A549 treated with CORT108297 at 1 μM for 4 hours (cell line): ENCODE results near the gene TMEM178B. TPM values are rescaled to one million over a fixed set of nuclear protein-coding genes. Genes with fewer than 3 reads are reported as not detected.

Experiments
- total RNA-seq: library from RNA; stranded (reverse); fragments of 200-300 nt; extraction: Qiagen RNA extraction; gene quantifications from 5 replicates; pipeline ENCODE4 v1.2.3, GENCODE V29; 2022

TMEM178B gene
- 1.1 to 1.8 TPM (median 1.4 TPM) in 5 replicates for total RNA-seq

DNA sequence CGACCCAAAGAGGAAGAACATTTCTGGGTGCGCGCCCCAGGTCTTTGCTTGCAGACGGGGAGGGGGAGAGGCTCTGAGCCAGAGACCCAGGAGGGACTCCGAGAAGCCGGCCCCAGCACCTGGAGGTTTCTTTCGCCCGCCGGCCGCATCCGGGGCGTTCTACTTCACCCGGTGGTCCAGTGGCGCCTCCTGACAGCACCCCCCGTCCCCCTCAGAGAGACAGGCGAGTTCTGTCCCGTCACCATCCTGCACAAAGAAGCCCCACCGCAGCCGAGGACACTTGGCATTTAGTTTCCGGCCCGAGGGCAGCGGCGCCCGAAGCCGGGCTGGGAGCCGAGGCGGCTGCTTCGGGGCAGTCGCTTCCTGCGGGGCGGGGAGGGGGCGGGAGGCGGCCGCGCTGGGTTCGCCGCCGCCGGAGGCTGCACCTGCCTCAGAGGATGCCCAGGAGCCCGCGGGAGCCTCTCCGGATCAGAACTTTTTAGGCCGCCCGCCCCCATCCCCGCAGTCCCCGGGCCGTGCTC is at the start of gene TMEM178B:
TSS of gene TMEM178B (plus strand) at position 424 of the 521 bp plus-strand sequence.

Other genes with a start within 250 kb of the TMEM178B start
- gene BRAF, start 149.1 kb upstream of the TMEM178B start, total RNA-seq, result 5.4 to 7.5 TPM (median 6.2 TPM) in 5 replicates
- 103 to 123 TPM (median 112 TPM) in 5 replicates for gene MRPS33, start 59.1 kb upstream of the TMEM178B start, total RNA-seq